ENCODE measurements around the gene SCAPER.

Gene SCAPER

DNA sequence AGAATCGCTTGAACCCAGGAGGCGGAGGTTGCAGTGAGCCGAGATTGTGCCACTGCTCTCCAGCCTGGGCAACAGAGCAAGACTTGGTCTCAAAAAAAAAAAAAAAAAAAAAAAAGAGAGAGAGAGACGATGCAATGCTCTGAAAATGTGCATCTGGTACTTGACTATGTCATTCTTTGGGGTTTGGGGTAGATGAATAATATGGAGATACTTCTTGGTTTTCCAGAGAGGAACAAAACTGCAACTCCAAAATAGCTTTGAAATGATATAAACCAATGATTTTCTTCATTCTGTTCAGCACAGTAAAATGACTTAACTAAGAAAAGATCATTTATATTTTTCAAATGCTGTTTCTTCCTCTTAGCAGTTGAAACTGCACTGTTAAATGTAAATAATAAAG, 409.7 kb downstream of the SCAPER start:
- no peak for TF ChIP-seq CTCF (IDR thresholded peaks at IDR 0.05; ENCODE audit: poor library complexity, severe bottlenecking)
- DNase-seq (ENCODE audit: low spot score), result no peak
- Histone ChIP-seq H3K4me1 (ENCODE audit: insufficient read depth, poor library complexity, severe bottlenecking) (no peaks in the 10 kb centered on the region), H3K36me3 (ENCODE audit: low read depth) (no peaks in the 10 kb centered on the region), H3K27ac (ENCODE audit: poor library complexity, severe bottlenecking) (no peak overlapping the region), H3K27me3 (ENCODE audit: insufficient read depth, poor library complexity, severe bottlenecking) (no peaks in the 10 kb centered on the region), H3K4me3 (ENCODE audit: severe bottlenecking) (no peak overlapping the region), H3K9me3 (ENCODE audit: severe bottlenecking) (no peaks in the 10 kb centered on the region)
- ATAC-seq (ENCODE audit: low read depth), result no peak

GRCh38 chr15:76492538-76492937, 412.6 kb downstream of the SCAPER start:
- DNase-seq (ENCODE audit: low spot score) (no peak), ATAC-seq (ENCODE audit: low read depth) (no peak)
- no peak for TF ChIP-seq CTCF (IDR thresholded peaks at IDR 0.05; ENCODE audit: poor library complexity, severe bottlenecking)
- Histone ChIP-seq H3K4me1 (ENCODE audit: insufficient read depth, poor library complexity, severe bottlenecking) (no peaks in the 10 kb centered on the region), H3K36me3 (ENCODE audit: low read depth) (no peaks in the 10 kb centered on the region), H3K9me3 (ENCODE audit: severe bottlenecking) (no peaks in the 10 kb centered on the region), H3K4me3 (ENCODE audit: severe bottlenecking) (no peak overlapping the region), H3K27ac (ENCODE audit: poor library complexity, severe bottlenecking) (no peak overlapping the region), H3K27me3 (ENCODE audit: insufficient read depth, poor library complexity, severe bottlenecking) (no peaks in the 10 kb centered on the region)

DNA sequence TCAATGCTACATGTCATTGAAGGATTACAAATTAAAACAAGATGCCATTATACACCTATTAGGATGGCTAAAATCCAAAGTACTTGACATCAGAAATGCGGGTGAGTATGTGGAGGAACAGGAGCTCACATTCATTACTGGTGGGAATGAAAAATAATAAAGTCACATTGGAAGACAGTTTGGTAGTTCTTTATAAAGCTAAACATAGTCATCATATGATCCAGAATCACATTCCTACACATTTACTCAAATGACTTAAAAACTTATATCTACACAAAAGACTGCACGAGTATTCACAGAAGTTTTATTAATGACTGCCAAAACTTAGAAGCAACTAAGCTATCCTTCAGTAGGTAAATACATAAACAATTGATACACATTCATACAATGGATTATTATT, 421.4 kb downstream of the SCAPER start:
- no peaks in the 10 kb centered on the region for H3K27me3 ChIP-seq (ENCODE audit: insufficient read depth, poor library complexity, severe bottlenecking)
- H3K36me3 ChIP-seq (ENCODE audit: low read depth), result no peaks in the 10 kb centered on the region
- no peaks in the 10 kb centered on the region for H3K9me3 ChIP-seq (ENCODE audit: severe bottlenecking)
- DNase-seq (ENCODE audit: low spot score), result no peak
- no peak overlapping the region for H3K4me3 ChIP-seq (ENCODE audit: severe bottlenecking)
- H3K27ac ChIP-seq (ENCODE audit: poor library complexity, severe bottlenecking), result no peak overlapping the region
- TF ChIP-seq CTCF (IDR thresholded peaks at IDR 0.05; ENCODE audit: poor library complexity, severe bottlenecking), result no peak
- no peak for ATAC-seq (ENCODE audit: low read depth)
- H3K4me1 ChIP-seq (ENCODE audit: insufficient read depth, poor library complexity, severe bottlenecking), result no peaks in the 10 kb centered on the region

DNA sequence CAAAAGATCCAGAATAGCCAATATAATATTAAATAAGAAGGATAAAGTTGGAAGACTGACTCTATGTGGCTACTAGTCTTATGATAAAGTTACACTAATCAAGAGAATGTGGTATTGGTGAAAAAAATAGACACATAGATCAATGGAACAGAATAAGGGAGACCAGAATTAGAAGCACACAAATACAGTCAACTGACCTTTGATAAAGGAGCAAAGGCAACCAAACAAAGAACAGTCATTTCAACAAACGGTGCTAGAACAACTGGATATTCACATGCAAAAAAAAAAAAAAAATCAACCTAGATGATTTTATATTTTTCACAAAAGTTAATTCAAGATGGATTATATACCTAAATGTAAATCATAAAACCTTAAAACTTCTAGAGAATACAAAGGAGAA, 422.1 kb downstream of the SCAPER start:
- DNase-seq (ENCODE audit: low spot score), result no peak
- TF ChIP-seq CTCF (IDR thresholded peaks at IDR 0.05; ENCODE audit: poor library complexity, severe bottlenecking), result no peak
- Histone ChIP-seq H3K27ac (ENCODE audit: poor library complexity, severe bottlenecking) (no peak overlapping the region), H3K4me1 (ENCODE audit: insufficient read depth, poor library complexity, severe bottlenecking) (no peaks in the 10 kb centered on the region), H3K4me3 (ENCODE audit: severe bottlenecking) (no peak overlapping the region), H3K36me3 (ENCODE audit: low read depth) (no peaks in the 10 kb centered on the region), H3K9me3 (ENCODE audit: severe bottlenecking) (no peaks in the 10 kb centered on the region), H3K27me3 (ENCODE audit: insufficient read depth, poor library complexity, severe bottlenecking) (no peaks in the 10 kb centered on the region)
- ATAC-seq (ENCODE audit: low read depth), result no peak

DNA sequence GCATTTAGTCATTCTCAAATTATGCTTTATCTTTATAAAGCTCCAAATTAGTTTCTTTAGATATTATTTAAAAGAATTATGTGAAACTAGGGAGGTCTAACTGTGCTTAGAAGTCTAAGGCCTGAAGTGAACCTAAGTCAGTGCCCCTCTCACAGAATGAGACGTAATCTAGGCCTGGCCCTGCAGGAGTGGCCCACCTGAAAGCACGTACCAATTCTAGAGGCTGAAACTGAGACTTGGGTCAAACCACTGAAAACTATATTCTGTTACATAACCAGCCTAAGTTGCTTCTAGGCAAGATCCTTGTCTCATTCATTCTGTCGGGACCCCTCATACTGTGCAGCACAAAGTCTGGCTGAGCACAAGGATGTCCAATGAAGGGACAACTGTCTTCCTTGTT, 424.9 kb downstream of the SCAPER start:
- no peak overlapping the region for H3K27ac ChIP-seq (ENCODE audit: poor library complexity, severe bottlenecking)
- H3K4me3 ChIP-seq (ENCODE audit: severe bottlenecking), result no peak overlapping the region
- H3K4me1 ChIP-seq (ENCODE audit: insufficient read depth, poor library complexity, severe bottlenecking), result no peaks in the 10 kb centered on the region
- no peaks in the 10 kb centered on the region for H3K9me3 ChIP-seq (ENCODE audit: severe bottlenecking)
- H3K27me3 ChIP-seq (ENCODE audit: insufficient read depth, poor library complexity, severe bottlenecking), result no peaks in the 10 kb centered on the region
- DNase-seq (ENCODE audit: low spot score) (no peak), ATAC-seq (ENCODE audit: low read depth) (no peak)
- no peaks in the 10 kb centered on the region for H3K36me3 ChIP-seq (ENCODE audit: low read depth)
- no peak for TF ChIP-seq CTCF (IDR thresholded peaks at IDR 0.05; ENCODE audit: poor library complexity, severe bottlenecking)
